Measurements from ENCODE around the gene OTUB1. TPM values are rescaled to one million over a fixed set of nuclear protein-coding genes. Genes with fewer than 3 reads are reported as not detected.

Gene OTUB1, protein sequence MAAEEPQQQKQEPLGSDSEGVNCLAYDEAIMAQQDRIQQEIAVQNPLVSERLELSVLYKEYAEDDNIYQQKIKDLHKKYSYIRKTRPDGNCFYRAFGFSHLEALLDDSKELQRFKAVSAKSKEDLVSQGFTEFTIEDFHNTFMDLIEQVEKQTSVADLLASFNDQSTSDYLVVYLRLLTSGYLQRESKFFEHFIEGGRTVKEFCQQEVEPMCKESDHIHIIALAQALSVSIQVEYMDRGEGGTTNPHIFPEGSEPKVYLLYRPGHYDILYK
- total RNA-seq (119 and 183 TPM in 2 replicates), polyA plus RNA-seq (226 and 269 TPM in 2 replicates)

GRCh38 chr11:63986156-63986931, at the start of gene OTUB1:
TSS of gene OTUB1 (plus strand) at chr11:63986438. CDS start at chr11:63986457, 19 bp downstream.
- TF ChIP-seq, protein P1, sequence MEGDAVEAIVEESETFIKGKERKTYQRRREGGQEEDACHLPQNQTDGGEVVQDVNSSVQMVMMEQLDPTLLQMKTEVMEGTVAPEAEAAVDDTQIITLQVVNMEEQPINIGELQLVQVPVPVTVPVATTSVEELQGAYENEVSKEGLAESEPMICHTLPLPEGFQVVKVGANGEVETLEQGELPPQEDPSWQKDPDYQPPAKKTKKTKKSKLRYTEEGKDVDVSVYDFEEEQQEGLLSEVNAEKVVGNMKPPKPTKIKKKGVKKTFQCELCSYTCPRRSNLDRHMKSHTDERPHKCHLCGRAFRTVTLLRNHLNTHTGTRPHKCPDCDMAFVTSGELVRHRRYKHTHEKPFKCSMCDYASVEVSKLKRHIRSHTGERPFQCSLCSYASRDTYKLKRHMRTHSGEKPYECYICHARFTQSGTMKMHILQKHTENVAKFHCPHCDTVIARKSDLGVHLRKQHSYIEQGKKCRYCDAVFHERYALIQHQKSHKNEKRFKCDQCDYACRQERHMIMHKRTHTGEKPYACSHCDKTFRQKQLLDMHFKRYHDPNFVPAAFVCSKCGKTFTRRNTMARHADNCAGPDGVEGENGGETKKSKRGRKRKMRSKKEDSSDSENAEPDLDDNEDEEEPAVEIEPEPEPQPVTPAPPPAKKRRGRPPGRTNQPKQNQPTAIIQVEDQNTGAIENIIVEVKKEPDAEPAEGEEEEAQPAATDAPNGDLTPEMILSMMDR (IDR thresholded peaks at IDR 0.05; ENCODE audit: low read depth, low read length) = no peak
- H3K27ac ChIP-seq = peak within 1 kb of the TSS; percentile 95
- no peaks in the 10 kb centered on the region for H3K9me3 ChIP-seq (ENCODE audit: low read depth)
- peak within 1 kb of the TSS; percentile 78 for H3K4me3 ChIP-seq
- peaks cover 15% of the 10 kb centered on the region for H3K36me3 ChIP-seq
- H3K27me3 ChIP-seq = no peaks in the 10 kb centered on the region
- peaks cover 13% of the 10 kb centered on the region for H3K4me1 ChIP-seq (ENCODE audit: low read depth)
- DNase-seq (ENCODE audit: low read depth in 1 of 2, low spot score in 1 of 2) = peak; percentile 91 to 96

GRCh38 chr11:63937713-63938478, 48.3 kb upstream of the OTUB1 start:
- Histone ChIP-seq H3K27ac (peak overlapping the region; percentile 53), H3K27me3 (no peaks in the 10 kb centered on the region), H3K9me3 (ENCODE audit: low read depth) (no peaks in the 10 kb centered on the region), H3K36me3 (no peaks in the 10 kb centered on the region), H3K4me1 (ENCODE audit: low read depth) (peaks cover 16% of the 10 kb centered on the region), H3K4me3 (peak overlapping the region; percentile 53)
- TF ChIP-seq, protein P1 (IDR thresholded peaks at IDR 0.05; ENCODE audit: low read depth, low read length) = no peak
- no peak for DNase-seq (ENCODE audit: low read depth in 1 of 2, low spot score in 1 of 2)

DNA sequence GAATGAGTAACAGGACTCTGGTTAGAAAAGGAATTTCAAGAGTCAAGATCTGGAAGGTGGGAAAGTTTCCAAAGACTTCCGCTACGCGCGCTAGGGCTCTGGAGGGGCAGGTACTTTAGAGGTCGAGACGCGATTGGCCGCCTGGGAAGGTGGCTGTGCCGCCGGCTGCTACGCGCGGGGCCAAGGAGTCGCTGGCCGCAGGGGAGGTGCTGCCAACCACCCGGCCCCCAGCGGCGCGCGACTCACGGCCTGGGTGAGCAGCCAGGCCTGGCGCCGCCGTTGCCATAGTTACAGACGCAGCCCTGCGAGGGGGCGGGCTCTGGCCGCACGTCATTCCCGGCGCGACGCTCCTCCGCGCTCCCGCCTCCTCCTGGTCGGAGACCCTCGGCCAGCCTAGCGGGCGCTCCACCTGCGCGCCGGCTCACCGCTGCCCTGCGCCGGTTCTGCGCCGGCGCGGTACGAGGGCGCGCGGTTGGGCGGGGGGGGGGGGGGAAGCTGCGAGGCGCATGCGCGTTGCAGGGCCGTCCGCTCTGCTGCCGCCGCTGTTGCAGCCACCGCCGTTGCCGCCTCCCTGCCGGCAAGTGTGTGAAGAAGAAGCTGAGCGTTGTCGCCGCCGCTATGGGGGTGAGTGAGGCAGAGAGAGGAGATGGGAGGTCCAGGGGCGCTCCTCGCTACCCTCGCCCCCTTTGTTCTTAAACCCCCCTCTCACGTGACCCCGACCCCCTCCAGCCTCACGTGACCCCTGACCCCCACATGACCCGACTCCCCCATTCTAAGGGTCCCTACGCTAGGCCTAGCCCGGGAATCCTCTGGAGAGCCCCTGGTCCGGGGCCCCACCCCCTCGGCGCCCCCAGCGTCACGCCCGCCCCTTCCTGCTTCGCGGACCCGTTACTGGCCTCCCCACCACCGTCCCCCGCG, 47.5 kb upstream of the OTUB1 start, which contains the start of gene NAA40:
NAA40 (plus strand) TSS at position 524 of the 918 bp plus-strand sequence; CDS start at position 619, 95 bp downstream.
- TF ChIP-seq, protein P1 (IDR thresholded peaks at IDR 0.05; ENCODE audit: low read depth, low read length) = no peak
- peaks cover 18% of the 10 kb centered on the region for H3K4me1 ChIP-seq (ENCODE audit: low read depth)
- H3K36me3 ChIP-seq = no peaks in the 10 kb centered on the region
- DNase-seq (ENCODE audit: low read depth in 1 of 2, low spot score in 1 of 2) = peak; percentile 97 to 99
- no peaks in the 10 kb centered on the region for H3K27me3 ChIP-seq
- peak within 1 kb of the TSS; percentile 53 for H3K4me3 ChIP-seq
- peak within 1 kb of the TSS; percentile 85 for H3K27ac ChIP-seq
- no peaks in the 10 kb centered on the region for H3K9me3 ChIP-seq (ENCODE audit: low read depth)

- Histone ChIP-seq H3K9me3 (ENCODE audit: low read depth) (no peaks in the 10 kb centered on the region), H3K4me1 (ENCODE audit: low read depth) (peaks cover 25% of the 10 kb centered on the region), H3K4me3 (peak overlapping the region; percentile 53), H3K27me3 (no peaks in the 10 kb centered on the region), H3K27ac (peak overlapping the region; percentile 85), H3K36me3 (no peaks in the 10 kb centered on the region)
- peak; percentile 39 to 51 for DNase-seq (ENCODE audit: low read depth in 1 of 2, low spot score in 1 of 2)
- TF ChIP-seq, protein P1 (IDR thresholded peaks at IDR 0.05; ENCODE audit: low read depth, low read length) = no peak
Measured at GRCh38 chr11:63939397-63939891, 46.8 kb upstream of the OTUB1 start.
